Ovary (tissue), 3 donors: ENCODE measurements around the gene REELD1.

Source experiments
- CTCF ChIP-seq, 3 donors: fragments of 450-650 bp in 2 of 3; fragments of 200-600 bp in 1 of 3; IDR thresholded peaks; one replicate each; pipeline versions ENCODE4 v1.5.1 to v1.8.0; 2016 to 2022; ENCODE audit warnings: antibody characterized with exemption in 3 of 3, mild to moderate bottlenecking in 1 of 3
- POLR2A ChIP-seq: fragments of 450-650 bp; IDR thresholded peaks from one replicate; pipeline ENCODE4 v1.6.1; 2017; ENCODE audit warnings: antibody characterized with exemption, mild to moderate bottlenecking, moderate library complexity
- donor health status: DM: no; HTN: no; CAD: no.

DNA sequence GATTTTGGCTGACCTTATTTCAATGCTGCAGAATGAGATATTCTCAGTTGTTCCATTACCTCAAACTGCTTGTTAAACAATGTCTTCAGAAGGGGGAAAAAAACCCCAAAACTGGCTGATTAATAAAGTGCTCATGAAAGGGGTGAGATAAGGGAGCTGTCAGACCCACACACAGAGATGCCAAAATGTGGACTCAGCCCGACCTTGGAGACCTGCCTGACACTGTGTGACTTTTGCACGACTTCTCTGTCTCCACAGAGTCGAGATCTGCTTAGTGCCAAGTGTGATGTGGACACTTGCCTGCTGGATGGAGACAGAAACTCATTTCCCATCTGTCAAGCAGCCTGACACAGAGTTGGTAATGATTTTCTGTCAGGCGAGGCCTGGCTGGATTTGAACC, 31.5 kb downstream of the REELD1 start:
- no peak for TF ChIP-seq POLR2A
- no peak for TF ChIP-seq CTCF (IDR thresholded peaks at IDR 0.05)
